Stomach (tissue), 4 donors: ENCODE measurements around the gene CCDC18.

Experiments used
- POLR2AphosphoS5 ChIP-seq, 3 donors: sonication (generic); formaldehyde crosslinking; IDR thresholded peaks; one replicate each; pipeline ENCODE4 v1.6.1; 2016; ENCODE audit warnings: antibody characterized with exemption in 3 of 3
- TF ChIP-seq, protein P1 (sequence below), 7 experiments: fragments of 450-650 bp in 4 of 7; fragments of 200-600 bp in 3 of 7; sonication (generic) in 3 of 7; IDR thresholded peaks; one replicate each; pipeline ENCODE4 v1.5.1; 2016 to 2019; ENCODE audit warnings: antibody characterized with exemption in 7 of 7, control low read depth in 2 of 7, mild to moderate bottlenecking in 1 of 7

DNA sequence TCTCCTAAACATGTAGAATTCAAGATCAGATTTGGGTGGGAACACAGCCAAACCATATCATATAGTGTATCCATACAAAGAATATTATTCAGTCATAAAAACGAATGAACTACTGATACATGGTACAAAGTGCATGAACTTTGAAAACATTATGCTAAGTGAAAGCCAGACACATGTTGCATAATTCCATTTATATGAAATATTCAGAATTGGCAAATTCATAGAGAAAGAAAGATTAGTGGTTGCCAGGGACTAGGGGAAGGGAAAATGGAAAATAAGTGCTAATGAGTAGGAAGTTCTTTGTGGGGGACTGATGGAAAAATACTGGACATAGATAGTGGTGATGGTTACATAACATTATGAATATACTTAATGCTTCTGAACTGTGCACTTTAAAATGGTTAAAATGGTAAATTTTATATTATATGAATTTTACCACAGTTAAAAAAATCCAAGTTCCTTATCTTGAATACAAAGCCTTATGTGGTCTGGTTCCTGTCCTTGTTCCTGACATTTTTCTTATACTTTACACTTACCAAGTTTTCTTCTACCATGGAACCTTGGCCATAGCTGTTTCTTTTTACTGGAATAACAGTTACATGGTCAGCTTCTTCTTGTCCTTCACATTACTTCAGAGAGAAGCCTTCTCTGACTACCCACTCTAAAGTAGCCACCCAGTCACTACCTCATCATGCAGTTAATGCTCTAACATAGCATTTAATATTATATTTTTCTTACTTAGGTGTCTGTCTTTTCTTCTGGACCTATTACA, 64.0 kb downstream of the CCDC18 start:
- no peak for TF ChIP-seq POLR2AphosphoS5 (IDR thresholded peaks at IDR 0.05)
- TF ChIP-seq, protein P1, sequence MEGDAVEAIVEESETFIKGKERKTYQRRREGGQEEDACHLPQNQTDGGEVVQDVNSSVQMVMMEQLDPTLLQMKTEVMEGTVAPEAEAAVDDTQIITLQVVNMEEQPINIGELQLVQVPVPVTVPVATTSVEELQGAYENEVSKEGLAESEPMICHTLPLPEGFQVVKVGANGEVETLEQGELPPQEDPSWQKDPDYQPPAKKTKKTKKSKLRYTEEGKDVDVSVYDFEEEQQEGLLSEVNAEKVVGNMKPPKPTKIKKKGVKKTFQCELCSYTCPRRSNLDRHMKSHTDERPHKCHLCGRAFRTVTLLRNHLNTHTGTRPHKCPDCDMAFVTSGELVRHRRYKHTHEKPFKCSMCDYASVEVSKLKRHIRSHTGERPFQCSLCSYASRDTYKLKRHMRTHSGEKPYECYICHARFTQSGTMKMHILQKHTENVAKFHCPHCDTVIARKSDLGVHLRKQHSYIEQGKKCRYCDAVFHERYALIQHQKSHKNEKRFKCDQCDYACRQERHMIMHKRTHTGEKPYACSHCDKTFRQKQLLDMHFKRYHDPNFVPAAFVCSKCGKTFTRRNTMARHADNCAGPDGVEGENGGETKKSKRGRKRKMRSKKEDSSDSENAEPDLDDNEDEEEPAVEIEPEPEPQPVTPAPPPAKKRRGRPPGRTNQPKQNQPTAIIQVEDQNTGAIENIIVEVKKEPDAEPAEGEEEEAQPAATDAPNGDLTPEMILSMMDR (IDR thresholded peaks at IDR 0.05) = no peak
